Cardiac muscle cell (in vitro differentiated cells and primary cell): ENCODE measurements around the gene LCN1. TPM values are rescaled to one million over a fixed set of nuclear protein-coding genes. Genes with fewer than 3 reads are reported as not detected.

Experiments
- DNase-seq, 2 donors: peaks; one replicate each; pipeline versions ENCODE4 v3.0.0 to v3.0.0-alpha.2; 2010 to 2017; ENCODE audit warnings: low read depth in 1 of 2, low spot score in 1 of 2
- H3K27ac ChIP-seq: fragments of 200-600 bp; sonication (generic); 2 replicates; pipeline ENCODE4 v1.5.1; 2016
- H3K27me3 ChIP-seq: fragments of 200-600 bp; sonication (generic); 2 replicates; pipeline ENCODE4 v1.6.0; 2016; ENCODE audit warnings: control low read depth
- H3K36me3 ChIP-seq: fragments of 200-600 bp; sonication (generic); 2 replicates; pipeline ENCODE4 v1.5.1; 2016; ENCODE audit warnings: control low read depth
- H3K4me1 ChIP-seq: fragments of 200-600 bp; sonication (generic); 2 replicates; pipeline ENCODE4 v1.8.1; 2017; ENCODE audit warnings: low read depth, mild to moderate bottlenecking, mixed run types
- H3K4me3 ChIP-seq: fragments of 200-600 bp; sonication (generic); 2 replicates; pipeline ENCODE4 v1.5.1; 2016; ENCODE audit warnings: mild to moderate bottlenecking
- H3K9me3 ChIP-seq: fragments of 200-600 bp; sonication (generic); 2 replicates; pipeline ENCODE4 v1.5.1; 2017; ENCODE audit warnings: low read depth, mild to moderate bottlenecking, control low read depth
- polyA plus RNA-seq: library from polyadenylated mRNA; unstranded; fragments of >200 nt; fragmentation: Nextera tagmentation; extraction: Ambion mirVana; gene quantifications from 2 replicates; pipeline ENCODE4 v1.2.1, GENCODE V29; 2016
- total RNA-seq: library from RNA; depleted of rRNA; stranded (reverse); fragments of >200 nt; gene quantifications from 2 replicates; pipeline ENCODE4 v1.2.3, GENCODE V29; 2016
- TF ChIP-seq, protein P1 (sequence below): IDR thresholded peaks from 2 replicates; pipeline ENCODE4 v1.5.1; 2012; ENCODE audit warnings: low read depth, mild to moderate bottlenecking, low read length

Gene LCN1
- total and polyA plus RNA-seq, 2 experiments from 2014 or later = 0.37 TPM; not detected in 1

DNA sequence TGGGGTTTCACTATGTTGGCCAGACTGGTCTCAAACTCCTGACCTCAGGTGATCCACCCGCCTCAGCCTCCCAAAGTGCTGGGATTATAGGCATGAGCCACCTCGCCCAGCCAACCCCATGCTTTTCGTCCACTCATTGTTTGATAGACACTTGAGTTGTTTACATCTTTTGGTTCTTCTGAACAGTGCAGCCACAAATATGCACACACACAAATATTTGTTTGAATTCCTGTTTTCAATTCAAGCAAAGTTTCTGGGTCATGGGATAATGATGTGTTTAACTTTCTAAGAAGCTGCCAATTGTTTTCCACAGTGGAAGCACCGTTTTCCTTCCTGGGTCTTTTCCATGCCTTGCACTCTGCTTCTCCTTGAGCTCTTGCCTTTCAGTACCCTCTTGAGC is 33.5 kb downstream of the LCN1 start:
- no peaks in the 10 kb centered on the region for H3K36me3 ChIP-seq
- H3K4me3 ChIP-seq = no peak overlapping the region
- H3K4me1 ChIP-seq = no peaks in the 10 kb centered on the region
- no peaks in the 10 kb centered on the region for H3K9me3 ChIP-seq
- no peak overlapping the region for H3K27ac ChIP-seq
- TF ChIP-seq, protein P1, sequence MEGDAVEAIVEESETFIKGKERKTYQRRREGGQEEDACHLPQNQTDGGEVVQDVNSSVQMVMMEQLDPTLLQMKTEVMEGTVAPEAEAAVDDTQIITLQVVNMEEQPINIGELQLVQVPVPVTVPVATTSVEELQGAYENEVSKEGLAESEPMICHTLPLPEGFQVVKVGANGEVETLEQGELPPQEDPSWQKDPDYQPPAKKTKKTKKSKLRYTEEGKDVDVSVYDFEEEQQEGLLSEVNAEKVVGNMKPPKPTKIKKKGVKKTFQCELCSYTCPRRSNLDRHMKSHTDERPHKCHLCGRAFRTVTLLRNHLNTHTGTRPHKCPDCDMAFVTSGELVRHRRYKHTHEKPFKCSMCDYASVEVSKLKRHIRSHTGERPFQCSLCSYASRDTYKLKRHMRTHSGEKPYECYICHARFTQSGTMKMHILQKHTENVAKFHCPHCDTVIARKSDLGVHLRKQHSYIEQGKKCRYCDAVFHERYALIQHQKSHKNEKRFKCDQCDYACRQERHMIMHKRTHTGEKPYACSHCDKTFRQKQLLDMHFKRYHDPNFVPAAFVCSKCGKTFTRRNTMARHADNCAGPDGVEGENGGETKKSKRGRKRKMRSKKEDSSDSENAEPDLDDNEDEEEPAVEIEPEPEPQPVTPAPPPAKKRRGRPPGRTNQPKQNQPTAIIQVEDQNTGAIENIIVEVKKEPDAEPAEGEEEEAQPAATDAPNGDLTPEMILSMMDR = no peak
- no peak for DNase-seq
- no peaks in the 10 kb centered on the region for H3K27me3 ChIP-seq

DNA sequence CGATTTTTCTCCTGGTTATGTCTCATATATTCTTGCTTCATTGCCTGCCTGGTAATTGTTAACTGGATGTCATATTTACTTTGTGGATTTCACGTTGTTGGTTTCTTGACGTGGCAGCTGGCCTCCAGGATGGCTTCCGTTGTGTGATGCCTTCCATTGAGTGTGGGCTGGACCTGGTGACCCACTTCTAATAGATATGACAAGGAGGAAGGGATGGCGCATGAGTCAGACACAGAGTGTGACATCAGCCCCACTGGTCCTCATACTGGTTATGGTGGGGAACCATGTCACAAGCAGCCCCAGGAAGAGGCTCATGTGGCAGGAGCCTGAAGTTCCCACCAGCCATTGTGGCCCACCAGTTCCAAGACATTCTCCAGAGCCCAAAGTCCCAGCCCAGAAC is 34.0 kb downstream of the LCN1 start:
- Histone ChIP-seq H3K9me3 (no peaks in the 10 kb centered on the region), H3K27ac (no peak overlapping the region), H3K27me3 (no peaks in the 10 kb centered on the region), H3K4me3 (no peak overlapping the region), H3K36me3 (no peaks in the 10 kb centered on the region), H3K4me1 (no peaks in the 10 kb centered on the region)
- no peak for DNase-seq
- TF ChIP-seq, protein P1 = no peak

DNA sequence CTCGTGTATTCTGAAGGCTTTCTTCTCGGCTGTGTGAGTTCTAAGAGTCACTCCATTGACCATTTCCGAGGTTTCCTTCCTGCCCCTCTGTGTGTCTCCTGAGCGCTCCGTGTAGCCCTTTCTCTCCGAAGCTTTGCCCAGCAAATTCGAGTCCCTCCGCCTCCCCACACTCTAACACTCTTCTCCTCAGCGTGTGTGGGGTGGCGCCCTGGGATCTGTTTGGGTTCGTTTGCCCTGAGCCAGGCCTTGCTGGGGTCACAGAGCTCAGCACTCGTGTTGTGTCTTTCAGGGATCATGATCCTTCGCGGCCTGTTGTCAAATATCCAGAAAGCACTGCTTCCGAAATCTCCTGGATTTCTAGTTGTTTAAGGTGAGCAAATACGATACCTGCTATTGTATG is 34.7 kb downstream of the LCN1 start:
- H3K27ac ChIP-seq = no peak overlapping the region
- no peak overlapping the region for H3K4me3 ChIP-seq
- H3K9me3 ChIP-seq = no peaks in the 10 kb centered on the region
- TF ChIP-seq, protein P1 = no peak
- no peaks in the 10 kb centered on the region for H3K36me3 ChIP-seq
- DNase-seq = no peak
- no peaks in the 10 kb centered on the region for H3K4me1 ChIP-seq
- H3K27me3 ChIP-seq = no peaks in the 10 kb centered on the region

DNA sequence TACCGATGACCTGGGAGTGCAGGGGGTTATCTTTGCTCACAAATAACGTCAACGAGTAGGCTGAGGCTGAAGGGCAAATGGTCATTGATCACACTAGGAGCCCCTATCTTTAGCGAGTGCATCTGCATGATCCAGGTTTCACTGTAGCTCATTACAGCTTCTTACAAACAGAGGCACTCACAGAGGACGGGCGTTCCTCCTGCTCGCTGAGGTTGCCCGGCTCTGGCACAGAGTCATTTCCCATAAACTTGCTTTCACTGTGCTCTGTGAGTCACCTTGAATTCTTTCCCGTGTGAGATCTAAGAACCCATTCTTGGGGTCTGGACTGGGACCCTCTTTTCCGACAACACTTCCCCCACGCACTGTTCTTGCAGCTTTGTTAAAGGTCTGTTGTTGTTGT is 38.4 kb downstream of the LCN1 start:
- no peak overlapping the region for H3K27ac ChIP-seq
- TF ChIP-seq, protein P1 = no peak
- H3K9me3 ChIP-seq = no peaks in the 10 kb centered on the region
- no peaks in the 10 kb centered on the region for H3K4me1 ChIP-seq
- peak in 1 of 2 donors; percentile 39 for DNase-seq
- H3K27me3 ChIP-seq = no peaks in the 10 kb centered on the region
- H3K36me3 ChIP-seq = no peaks in the 10 kb centered on the region
- H3K4me3 ChIP-seq = no peak overlapping the region

DNA sequence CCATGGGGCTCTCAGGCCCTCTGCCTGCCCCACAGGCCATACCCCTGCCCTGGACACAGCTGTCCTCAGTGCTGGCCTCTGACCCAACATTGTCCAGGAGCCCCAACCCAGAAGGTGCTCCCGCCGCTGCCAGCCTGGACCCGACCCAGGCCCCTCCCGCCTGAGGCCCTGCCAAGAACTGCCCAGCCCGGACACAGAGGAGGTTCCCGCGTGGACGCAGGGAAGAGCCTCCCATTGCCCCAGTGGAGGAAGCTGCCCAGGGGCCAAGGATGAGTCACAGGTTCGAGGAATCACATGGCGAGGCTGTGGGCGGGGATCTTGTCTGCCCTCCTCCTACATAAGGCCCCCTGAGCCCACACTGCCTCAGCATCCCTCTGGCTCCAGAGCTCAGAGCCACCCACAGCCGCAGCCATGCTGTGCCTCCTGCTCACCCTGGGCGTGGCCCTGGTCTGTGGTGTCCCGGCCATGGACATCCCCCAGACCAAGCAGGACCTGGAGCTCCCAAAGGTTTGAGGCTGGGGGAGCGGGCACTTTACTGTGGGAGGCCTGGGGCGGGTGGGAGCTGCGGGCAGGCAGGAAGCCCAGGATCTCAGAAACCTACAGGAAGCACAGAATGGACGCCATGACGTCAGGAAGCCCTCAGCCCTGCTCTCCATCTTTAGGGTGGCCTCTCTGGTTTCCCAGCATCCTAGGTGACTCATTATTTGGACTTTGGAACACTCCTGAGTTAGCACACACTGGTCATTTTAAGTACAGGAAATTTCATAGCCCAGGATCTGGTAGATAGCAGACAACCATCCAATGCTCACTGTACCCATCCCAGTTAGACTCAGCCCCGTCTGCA is 40.4 kb downstream of the LCN1 start, which contains the start of gene PAEP:
Gene PAEP (plus strand): TSS at position 366 of the 844 bp plus-strand sequence.
- H3K27me3 ChIP-seq = no peaks in the 10 kb centered on the region
- no peaks in the 10 kb centered on the region for H3K4me1 ChIP-seq
- TF ChIP-seq, protein P1 = no peak
- H3K36me3 ChIP-seq = no peaks in the 10 kb centered on the region
- DNase-seq = peak in 1 of 2 donors; percentile 36
- no peaks in the 10 kb centered on the region for H3K9me3 ChIP-seq
- no peak within 1 kb of the TSS for H3K27ac ChIP-seq
- H3K4me3 ChIP-seq = no peak within 1 kb of the TSS
